GM12873 (cell line): Measurements from ENCODE around the gene RGS3.

ENCODE experiments used
- TF ChIP-seq, protein P1 (sequence below): IDR thresholded peaks from 2 replicates; pipeline ENCODE4 v1.5.1; 2012; ENCODE audit warnings: low read depth, mild to moderate bottlenecking, moderate library complexity, low read length, control low read depth; ENCODE audit not compliant: insufficient read depth; ENCODE audit errors: missing control alignments

The RGS3 gene

GRCh38 chr9:113562653-113563381 is 99.3 kb downstream of the RGS3 start:
- TF ChIP-seq, protein P1, sequence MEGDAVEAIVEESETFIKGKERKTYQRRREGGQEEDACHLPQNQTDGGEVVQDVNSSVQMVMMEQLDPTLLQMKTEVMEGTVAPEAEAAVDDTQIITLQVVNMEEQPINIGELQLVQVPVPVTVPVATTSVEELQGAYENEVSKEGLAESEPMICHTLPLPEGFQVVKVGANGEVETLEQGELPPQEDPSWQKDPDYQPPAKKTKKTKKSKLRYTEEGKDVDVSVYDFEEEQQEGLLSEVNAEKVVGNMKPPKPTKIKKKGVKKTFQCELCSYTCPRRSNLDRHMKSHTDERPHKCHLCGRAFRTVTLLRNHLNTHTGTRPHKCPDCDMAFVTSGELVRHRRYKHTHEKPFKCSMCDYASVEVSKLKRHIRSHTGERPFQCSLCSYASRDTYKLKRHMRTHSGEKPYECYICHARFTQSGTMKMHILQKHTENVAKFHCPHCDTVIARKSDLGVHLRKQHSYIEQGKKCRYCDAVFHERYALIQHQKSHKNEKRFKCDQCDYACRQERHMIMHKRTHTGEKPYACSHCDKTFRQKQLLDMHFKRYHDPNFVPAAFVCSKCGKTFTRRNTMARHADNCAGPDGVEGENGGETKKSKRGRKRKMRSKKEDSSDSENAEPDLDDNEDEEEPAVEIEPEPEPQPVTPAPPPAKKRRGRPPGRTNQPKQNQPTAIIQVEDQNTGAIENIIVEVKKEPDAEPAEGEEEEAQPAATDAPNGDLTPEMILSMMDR = no peak

DNA sequence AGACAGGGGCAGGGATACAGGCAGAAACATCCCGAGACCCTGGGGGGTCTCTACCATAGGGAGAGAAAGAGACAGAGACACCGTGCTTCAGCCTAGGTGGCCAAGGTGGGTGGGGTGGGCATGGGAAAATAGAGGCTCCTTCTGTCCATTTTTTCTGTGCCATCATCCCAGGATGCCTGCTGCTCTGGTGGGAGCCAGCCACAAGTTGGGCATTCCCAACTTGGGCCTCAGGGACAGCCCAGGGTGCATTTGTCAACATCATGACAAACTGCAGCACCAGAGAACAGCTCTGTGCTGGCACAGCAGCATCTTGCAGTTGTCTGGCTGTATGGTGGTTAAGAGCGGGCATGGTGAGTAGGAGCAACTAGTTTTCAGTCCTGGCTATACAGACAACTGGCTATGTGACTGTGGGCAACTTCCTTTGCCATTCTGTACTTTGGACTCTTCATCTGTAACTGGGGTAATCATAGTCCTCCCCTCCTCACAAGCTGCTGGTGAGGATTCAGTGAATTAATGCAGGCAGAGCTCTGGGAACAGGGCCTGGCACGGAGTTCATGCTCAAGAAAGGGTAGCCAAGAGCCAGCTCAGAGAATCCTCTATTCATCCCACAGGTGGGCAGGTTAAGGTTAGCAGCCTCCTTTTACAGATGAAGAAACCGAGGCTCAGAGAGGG is 100.4 kb downstream of the RGS3 start:
- TF ChIP-seq, protein P1 = no peak

DNA sequence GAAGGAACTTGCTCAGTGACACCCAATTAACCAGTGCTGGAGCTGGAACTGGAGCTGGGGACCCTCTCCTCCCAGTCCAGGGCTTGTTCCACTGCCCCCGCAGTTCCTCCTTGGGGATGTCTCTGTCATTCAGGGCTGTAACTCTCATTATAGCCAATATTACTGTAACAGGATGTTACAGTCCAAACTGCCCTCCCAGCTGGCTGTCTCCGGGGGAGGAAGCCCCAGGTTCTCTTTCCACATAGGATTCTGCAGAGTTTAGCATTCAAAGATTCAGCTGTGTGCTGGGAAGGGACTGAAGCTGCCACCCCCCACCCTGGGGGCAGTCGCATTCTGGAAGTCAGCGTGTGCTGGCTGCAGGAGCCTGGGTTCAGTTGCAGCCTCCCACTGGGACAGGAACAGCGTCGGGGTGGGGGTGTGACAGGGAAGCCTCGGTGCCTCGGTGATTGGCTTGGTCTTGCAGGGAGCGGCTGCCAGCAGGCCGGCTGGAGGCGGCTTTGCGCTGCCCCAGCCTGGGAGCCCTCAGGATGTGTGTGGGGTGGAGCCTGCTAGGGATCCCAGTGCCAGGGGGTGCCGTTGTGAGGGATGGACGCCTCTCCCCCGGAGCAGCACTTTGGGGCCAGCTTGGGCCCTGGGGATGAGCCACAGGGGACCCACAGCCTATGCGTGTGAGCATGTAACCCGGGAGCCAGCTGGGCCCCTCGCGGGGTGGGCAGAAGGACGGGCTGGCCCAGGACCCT is 101.1 kb downstream of the RGS3 start:
- TF ChIP-seq, protein P1 = no peak

DNA sequence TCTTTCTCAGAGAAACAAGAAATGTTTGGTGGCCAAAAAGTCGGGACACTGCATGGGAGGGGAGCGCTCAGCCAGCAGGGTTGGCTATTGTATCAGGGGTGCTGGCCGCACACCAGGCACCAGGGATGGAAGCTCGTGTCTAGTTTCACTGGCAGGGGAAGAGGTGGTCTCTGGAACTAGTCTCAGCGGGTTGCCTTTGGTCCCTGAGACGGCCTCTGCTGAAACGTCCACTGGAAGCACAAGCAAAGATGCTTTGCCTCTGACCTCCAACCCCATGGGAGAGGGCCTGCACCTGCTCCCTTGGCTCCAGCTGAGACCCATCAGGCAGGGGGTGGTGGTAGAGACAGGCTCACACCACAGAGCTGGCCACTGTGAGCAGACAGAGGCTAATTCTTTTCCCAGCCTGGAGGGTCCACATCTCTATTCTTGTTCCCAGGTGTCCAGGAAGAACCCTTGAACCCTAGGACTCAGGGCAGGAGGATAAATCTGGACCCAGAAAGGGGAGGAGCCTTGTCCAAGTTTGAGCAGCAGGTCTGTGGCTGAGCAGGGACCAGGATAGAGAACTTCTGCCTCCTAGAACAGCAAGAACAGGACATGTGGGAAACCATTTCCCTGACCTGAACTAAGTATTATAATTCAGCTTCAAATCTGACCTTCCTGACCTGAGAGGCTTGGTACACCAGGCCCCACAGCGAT is 102.6 kb downstream of the RGS3 start:
- TF ChIP-seq, protein P1 = no peak

DNA sequence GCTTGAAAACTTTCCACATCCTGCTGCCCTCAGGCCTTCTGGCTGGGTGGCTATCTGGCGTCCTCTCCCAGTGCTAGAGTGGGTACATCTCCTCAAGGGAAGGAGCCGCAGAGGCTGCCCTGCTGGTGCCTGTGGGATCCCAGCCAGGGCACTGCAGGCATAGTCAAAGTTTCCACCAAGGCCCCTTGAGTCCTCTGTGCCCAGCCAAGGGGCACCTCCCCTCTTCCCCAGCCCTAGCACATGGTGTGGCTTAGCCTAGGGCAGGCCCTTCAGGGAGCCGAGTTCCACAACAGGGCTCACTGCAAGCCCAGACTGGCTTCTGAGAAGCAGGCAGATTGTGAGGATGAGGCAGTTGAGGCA is 103.2 kb downstream of the RGS3 start:
- TF ChIP-seq, protein P1 = no peak

DNA sequence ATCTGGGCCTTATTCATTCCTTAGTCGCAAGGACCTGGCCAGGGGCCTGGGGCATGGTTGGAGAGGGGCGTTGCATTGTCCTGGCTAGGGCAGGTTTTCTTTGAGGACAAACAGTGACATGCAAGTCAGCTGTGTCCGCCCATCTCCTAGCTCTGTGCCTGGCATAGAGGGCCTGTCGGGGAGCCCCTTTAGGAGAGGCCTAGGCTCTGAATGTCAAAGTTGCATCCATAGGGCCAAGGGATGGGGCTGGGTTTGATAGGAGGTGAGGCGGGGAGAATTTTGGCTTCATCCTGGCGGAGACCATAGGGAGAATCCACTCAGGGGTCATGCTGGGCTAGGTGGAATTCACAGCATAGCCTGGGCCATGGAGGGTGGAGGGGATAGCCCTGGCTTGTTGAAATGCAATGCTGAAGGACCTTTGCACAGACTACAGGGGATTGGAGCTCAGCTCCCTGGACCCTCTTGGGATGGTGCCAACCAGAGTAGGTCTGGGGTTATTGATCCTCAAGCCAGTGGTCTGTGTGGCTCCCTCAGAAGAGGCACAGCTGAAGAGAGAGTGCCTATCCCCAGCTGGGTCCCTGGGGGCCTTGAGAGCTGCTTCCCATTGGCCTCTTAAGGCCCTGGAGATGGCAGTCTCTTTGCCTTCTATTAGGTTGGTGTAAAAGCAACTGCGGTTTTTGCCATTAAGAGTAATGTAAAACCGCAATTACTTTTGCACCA is 104.0 kb downstream of the RGS3 start:
- TF ChIP-seq, protein P1 = no peak
